HEK293 (cell line): Measurements from ENCODE around the gene ATAT1.

Source experiments
- CTCF ChIA-PET: fragments of 350-600 bp; formaldehyde crosslinking; extraction: SDS; loops from one replicate; lab custom pipeline; 2021; ENCODE audit warnings: antibody characterized with exemption; lab: Yijun Ruan, JAX
- POLR2A ChIA-PET: fragments of 300-600 bp; formaldehyde crosslinking; extraction: SDS; loops from one replicate; lab custom pipeline; 2020; ENCODE audit warnings: antibody characterized with exemption, inconsistent platforms; lab: Yijun Ruan, JAX
- H3K27ac ChIP-seq: fragments of 200-500 bp; sonication (Bioruptor generic); 2 replicates; pipeline ENCODE4 v1.5.1; 2014; ENCODE audit warnings: low read depth, low read length, control low read depth, inconsistent platforms; ENCODE audit errors: extremely low read depth
- H3K36me3 ChIP-seq, 2 experiments: fragments of 200-500 bp in 1 of 2; sonication (Bioruptor generic) in 1 of 2; 1 replicate in 1 of 2; 2 replicates in 1 of 2; pipeline ENCODE4 v1.5.1; 2014 to 2017; ENCODE audit warnings: inconsistent platforms in 2 of 2, low read length in 2 of 2; ENCODE audit not compliant: control insufficient read depth in 2 of 2, insufficient read depth in 1 of 2
- H3K4me1 ChIP-seq: fragments of 200-500 bp; sonication (Bioruptor generic); 2 replicates; pipeline ENCODE4 v1.5.1; 2014; ENCODE audit warnings: mild to moderate bottlenecking, low read length, inconsistent platforms; ENCODE audit not compliant: control insufficient read depth, insufficient read depth
- H3K4me3 ChIP-seq: 2 replicates; pipeline ENCODE4 v1.5.1; 2011; ENCODE audit warnings: low read depth, mild to moderate bottlenecking, control low read depth, low read length, moderate library complexity
- H3K9me3 ChIP-seq: fragments of 200-500 bp; sonication (Bioruptor generic); 2 replicates; pipeline ENCODE4 v1.5.1; 2014; ENCODE audit warnings: low read depth, low read length, inconsistent platforms; ENCODE audit not compliant: control insufficient read depth, insufficient read depth
- ATF2 ChIP-seq: fragments of 450-650 bp; formaldehyde crosslinking; IDR thresholded peaks from 2 replicates; pipeline ENCODE4 v1.5.1; 2016; ENCODE audit warnings: missing biosample characterization, missing genetic modification characterization, low read depth
- CTCF ChIP-seq: fragments of 450-650 bp; formaldehyde crosslinking; IDR thresholded peaks from 2 replicates; pipeline ENCODE4 v1.5.1; 2016; ENCODE audit warnings: missing biosample characterization, missing genetic modification characterization
- EGR2 ChIP-seq: fragments of 450-650 bp; formaldehyde crosslinking; IDR thresholded peaks from 2 replicates; pipeline ENCODE4 v1.5.1; 2016; ENCODE audit warnings: low read depth, missing biosample characterization, missing genetic modification characterization
- KLF1 ChIP-seq: fragments of 450-650 bp; formaldehyde crosslinking; IDR thresholded peaks from 2 replicates; pipeline ENCODE4 v1.5.1; 2016; ENCODE audit warnings: missing biosample characterization, missing genetic modification characterization
- KLF17 ChIP-seq: fragments of 450-650 bp; formaldehyde crosslinking; IDR thresholded peaks from 2 replicates; pipeline ENCODE4 v1.5.1; 2016; ENCODE audit warnings: missing biosample characterization, missing genetic modification characterization
- ZFHX2 ChIP-seq: fragments of 450-650 bp; formaldehyde crosslinking; conservative IDR thresholded peaks from 2 replicates; pipeline ENCODE4 v1.5.1; 2016; ENCODE audit warnings: missing biosample characterization, missing genetic modification characterization
- ZFP69B ChIP-seq: fragments of 450-650 bp; formaldehyde crosslinking; IDR thresholded peaks from 2 replicates; pipeline ENCODE4 v1.5.1; 2016; ENCODE audit warnings: missing biosample characterization, missing genetic modification characterization
- ZNF18 ChIP-seq: fragments of 450-650 bp; formaldehyde crosslinking; IDR thresholded peaks from 2 replicates; pipeline ENCODE4 v1.5.1; 2016; ENCODE audit warnings: missing biosample characterization, missing genetic modification characterization
- ZNF335 ChIP-seq: fragments of 450-650 bp; formaldehyde crosslinking; conservative IDR thresholded peaks from 2 replicates; pipeline ENCODE4 v1.5.1; 2016; ENCODE audit warnings: missing biosample characterization, missing genetic modification characterization
- ZNF366 ChIP-seq: fragments of 450-650 bp; formaldehyde crosslinking; conservative IDR thresholded peaks from 2 replicates; pipeline ENCODE4 v1.5.1; 2016; ENCODE audit warnings: missing biosample characterization, missing genetic modification characterization
- ZNF600 ChIP-seq: fragments of 450-650 bp; formaldehyde crosslinking; IDR thresholded peaks from 2 replicates; pipeline ENCODE4 v1.5.1; 2016; ENCODE audit warnings: missing biosample characterization, missing genetic modification characterization
- TF ChIP-seq, protein P1 (sequence below): fragments of 450-650 bp; formaldehyde crosslinking; IDR thresholded peaks from 2 replicates; pipeline ENCODE4 v1.5.1; 2017; ENCODE audit warnings: missing biosample characterization, missing genetic modification characterization
- TF ChIP-seq, protein P2 (sequence below): fragments of 450-650 bp; IDR thresholded peaks from 2 replicates; pipeline ENCODE4 v1.5.1; 2018; ENCODE audit warnings: missing biosample characterization, missing genetic modification characterization

Gene ATAT1

DNA sequence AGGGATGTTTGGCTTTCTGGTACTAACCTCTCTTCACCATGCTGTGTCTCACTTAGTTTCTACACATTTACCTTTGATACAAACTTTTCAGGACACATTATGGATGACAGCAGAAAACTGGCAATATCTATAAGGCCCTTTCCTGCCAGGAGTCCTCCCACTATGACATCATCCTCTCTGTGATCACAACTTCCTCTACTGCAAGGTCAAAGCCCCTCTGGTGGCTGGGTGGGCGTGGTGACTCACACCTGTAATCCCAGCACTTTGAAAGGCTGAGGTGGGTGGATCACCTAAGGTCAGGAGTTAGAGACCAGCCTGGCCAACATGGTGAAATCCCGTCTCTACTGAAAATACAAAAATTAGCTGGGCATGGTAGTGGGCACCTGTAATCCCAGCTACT, 39.6 kb downstream of the ATAT1 start (continued):
- 0 out of 2 replicates have a peak, but pooled peaks have one; percentile 16 for TF ChIP-seq KLF17 (tag by site-specific recombination)
- TF ChIP-seq ZNF366 (tag by site-specific recombination), result peak; percentile 54; the same call in 1 of the 2 replicates
- TF ChIP-seq ZNF335, result peak; percentile 97
- peak; percentile 40 for TF ChIP-seq KLF1 (tag by site-specific recombination)
- TF ChIP-seq ZFHX2, result peak; percentile 95

GRCh38 chr6:30670760-30671527, 44.3 kb downstream of the ATAT1 start:
- Histone ChIP-seq H3K27ac (no peak overlapping the region), H3K4me3 (no peak overlapping the region), H3K4me1 (0 out of 2 replicates have a peak, but pooled peaks cover 3% of the 10 kb centered on the region), H3K9me3 (no peaks in the 10 kb centered on the region), H3K36me3 (peaks cover 34 to 39% of the 10 kb centered on the region in 2 experiments)
- CTCF ChIA-PET, result interaction anchor here (1.0 to 19.6 kb wide), 6 partner anchors 10 to 412 kb away, joined by 3 to 692 read pairs (median 10); partner anchors contain the start of genes MDC1 and TUBB
- POLR2A ChIA-PET, result interaction anchor here (0.6 to 2.7 kb wide), 3 partner anchors 57 to 181 kb away, joined by 3 to 39 read pairs (median 5); no protein-coding TSS in a partner anchor
- TF ChIP-seq, protein P1, sequence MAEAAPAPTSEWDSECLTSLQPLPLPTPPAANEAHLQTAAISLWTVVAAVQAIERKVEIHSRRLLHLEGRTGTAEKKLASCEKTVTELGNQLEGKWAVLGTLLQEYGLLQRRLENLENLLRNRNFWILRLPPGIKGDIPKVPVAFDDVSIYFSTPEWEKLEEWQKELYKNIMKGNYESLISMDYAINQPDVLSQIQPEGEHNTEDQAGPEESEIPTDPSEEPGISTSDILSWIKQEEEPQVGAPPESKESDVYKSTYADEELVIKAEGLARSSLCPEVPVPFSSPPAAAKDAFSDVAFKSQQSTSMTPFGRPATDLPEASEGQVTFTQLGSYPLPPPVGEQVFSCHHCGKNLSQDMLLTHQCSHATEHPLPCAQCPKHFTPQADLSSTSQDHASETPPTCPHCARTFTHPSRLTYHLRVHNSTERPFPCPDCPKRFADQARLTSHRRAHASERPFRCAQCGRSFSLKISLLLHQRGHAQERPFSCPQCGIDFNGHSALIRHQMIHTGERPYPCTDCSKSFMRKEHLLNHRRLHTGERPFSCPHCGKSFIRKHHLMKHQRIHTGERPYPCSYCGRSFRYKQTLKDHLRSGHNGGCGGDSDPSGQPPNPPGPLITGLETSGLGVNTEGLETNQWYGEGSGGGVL (tag by site-specific recombination), result no peak
- 0 out of 2 replicates have a peak, but pooled peaks have one; percentile 32 for TF ChIP-seq EGR2
- no peak for TF ChIP-seq ZFP69B (tag by site-specific recombination)
- TF ChIP-seq ZNF600, result peak; percentile 45; the same call in 1 of the 2 replicates
- TF ChIP-seq ZNF18, result 0 out of 2 replicates have a peak, but pooled peaks have one; percentile 32
- TF ChIP-seq, protein P2, sequence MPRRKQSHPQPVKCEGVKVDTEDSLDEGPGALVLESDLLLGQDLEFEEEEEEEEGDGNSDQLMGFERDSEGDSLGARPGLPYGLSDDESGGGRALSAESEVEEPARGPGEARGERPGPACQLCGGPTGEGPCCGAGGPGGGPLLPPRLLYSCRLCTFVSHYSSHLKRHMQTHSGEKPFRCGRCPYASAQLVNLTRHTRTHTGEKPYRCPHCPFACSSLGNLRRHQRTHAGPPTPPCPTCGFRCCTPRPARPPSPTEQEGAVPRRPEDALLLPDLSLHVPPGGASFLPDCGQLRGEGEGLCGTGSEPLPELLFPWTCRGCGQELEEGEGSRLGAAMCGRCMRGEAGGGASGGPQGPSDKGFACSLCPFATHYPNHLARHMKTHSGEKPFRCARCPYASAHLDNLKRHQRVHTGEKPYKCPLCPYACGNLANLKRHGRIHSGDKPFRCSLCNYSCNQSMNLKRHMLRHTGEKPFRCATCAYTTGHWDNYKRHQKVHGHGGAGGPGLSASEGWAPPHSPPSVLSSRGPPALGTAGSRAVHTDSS, result peak; percentile 34; the same call in 1 of the 2 replicates
- no peak for TF ChIP-seq ATF2 (tag by site-specific recombination)
- peak; percentile 50 for TF ChIP-seq CTCF (tag by site-specific recombination)
